Measurements from ENCODE around the gene OR1E1.

DNA sequence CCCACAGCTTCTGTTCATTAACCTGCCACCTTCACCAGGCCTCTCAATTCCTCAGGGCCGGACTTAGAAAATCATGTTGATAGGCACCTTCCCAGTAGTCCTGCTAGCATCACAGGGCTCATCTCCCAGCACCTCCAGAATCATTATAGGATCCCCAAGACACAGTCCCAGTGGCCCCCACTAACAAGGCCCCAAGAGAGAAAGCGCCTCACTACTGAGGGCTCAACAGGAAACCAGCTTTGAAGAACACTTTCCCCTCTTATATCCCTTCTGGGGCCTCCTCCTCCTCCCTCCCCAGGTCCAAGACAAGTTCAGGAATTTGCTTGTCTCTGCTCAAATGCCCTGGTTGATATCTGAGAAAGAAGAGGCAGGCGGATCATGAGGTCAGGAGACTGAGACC lies 12.9 kb upstream of the OR1E1 start, which contains the start of gene OR3A3:
- TF ChIP-seq CTCF (IDR thresholded peaks at IDR 0.05; ENCODE audit: low read length) = no peak
- TF ChIP-seq EZH2 (IDR thresholded peaks at IDR 0.05; ENCODE audit: borderline replicate concordance, low read length) = no peak

All from OCI-LY1 (cell line).